ENCODE results near the gene CCDC134.

GRCh38 chr22:41822317-41823057 is 22.0 kb downstream of the CCDC134 start:
- TF ChIP-seq CTCF (IDR thresholded peaks at IDR 0.05) (peak in 2 of 4 experiments; percentile 39 to 62), POLR2A (IDR thresholded peaks at IDR 0.05) (no peak), EP300 (IDR thresholded peaks at IDR 0.05) (no peak)
